PC-3 (cell line): ENCODE results near the gene RIPPLY3. TPM values are rescaled to one million over a fixed set of nuclear protein-coding genes. Genes with fewer than 3 reads are reported as not detected.

ENCODE experiments used
- ATAC-seq: fragments of 200-7000 bp; cut with Tn5 transposase; 2 replicates; pipeline ENCODE4 v1.9.1; 2020; ENCODE audit warnings: mild to moderate bottlenecking, moderate library complexity
- BruUV-seq: library from RNA; stranded (reverse); fragments of 400-500 nt; replicated peaks from 2 replicates; lab custom pipeline; 2021; lab: Mats Ljungman, UMichigan
- CTCF ChIA-PET: fragments of 300-600 bp; sonication (Branson Sonifier 250); formaldehyde crosslinking; loops from one replicate; lab custom pipeline; 2022; ENCODE audit warnings: antibody characterized with exemption; lab: Charles Lee
- POLR2A ChIA-PET: fragments of 300-600 bp; sonication (Branson Sonifier 250); formaldehyde crosslinking; loops from one replicate; lab custom pipeline; 2022; ENCODE audit warnings: antibody characterized with exemption; ENCODE audit not compliant: unreplicated experiment; lab: Charles Lee
- DNase-seq: peaks from one replicate; pipeline ENCODE4 v3.0.0-alpha.2; 2015
- H2AFZ ChIP-seq: fragments of 300-600 bp; sonication (generic); 2 replicates; pipeline ENCODE4 v1.6.0; 2016; ENCODE audit warnings: antibody characterized with exemption, low read length
- H3F3A ChIP-seq: fragments of 300-600 bp; sonication (generic); one replicate; pipeline ENCODE4 v1.6.0; 2017; ENCODE audit warnings: antibody characterized with exemption, low read length, control low read depth, mild to moderate bottlenecking; ENCODE audit not compliant: unreplicated experiment
- H3K27ac ChIP-seq: fragments of 300-600 bp; sonication (generic); 2 replicates; pipeline ENCODE4 v1.5.1; 2016; ENCODE audit warnings: mild to moderate bottlenecking, low read length
- H3K27me3 ChIP-seq: fragments of 300-600 bp; sonication (generic); 2 replicates; pipeline ENCODE4 v1.6.1; 2016; ENCODE audit warnings: low read length, mixed read lengths
- H3K36me3 ChIP-seq: fragments of 300-600 bp; sonication (generic); 2 replicates; pipeline ENCODE4 v1.6.1; 2016; ENCODE audit warnings: low read depth, mixed run types, low read length, mixed read lengths
- H3K4me1 ChIP-seq: fragments of 300-600 bp; sonication (generic); 2 replicates; pipeline ENCODE4 v1.5.1; 2016; ENCODE audit warnings: low read length; ENCODE audit not compliant: insufficient read depth
- H3K4me2 ChIP-seq: fragments of 300-600 bp; sonication (generic); 2 replicates; pipeline ENCODE4 v1.6.0; 2016; ENCODE audit warnings: low read length
- H3K4me3 ChIP-seq: fragments of 300-600 bp; sonication (generic); 2 replicates; pipeline ENCODE4 v1.5.1; 2016; ENCODE audit warnings: mild to moderate bottlenecking, low read length, mixed read lengths
- H3K79me2 ChIP-seq: fragments of 300-600 bp; sonication (generic); 2 replicates; pipeline ENCODE4 v1.6.1; 2017; ENCODE audit warnings: low read length, mixed read lengths
- H3K9ac ChIP-seq: fragments of 300-600 bp; sonication (generic); 2 replicates; pipeline ENCODE4 v1.6.0; 2016; ENCODE audit warnings: mild to moderate bottlenecking, low read length
- H3K9me2 ChIP-seq: fragments of 300-600 bp; sonication (generic); replicated peaks from 2 replicates; pipeline ENCODE4 v1.6.1; 2016; ENCODE audit warnings: mixed run types, low read length, mixed read lengths
- H3K9me3 ChIP-seq: fragments of 300-600 bp; sonication (generic); 2 replicates; pipeline ENCODE4 v1.6.1; 2016; ENCODE audit warnings: low read length, mixed read lengths
- H4K20me1 ChIP-seq: fragments of 300-600 bp; sonication (generic); 2 replicates; pipeline ENCODE4 v1.6.1; 2016; ENCODE audit warnings: low read length, mixed read lengths
- CTCF ChIP-seq: fragments of 300-600 bp; sonication (generic); conservative IDR thresholded peaks from 2 replicates; pipeline ENCODE4 v1.5.1; 2017; ENCODE audit warnings: antibody characterized with exemption, low read depth, mild to moderate bottlenecking, low read length
- EZH2 ChIP-seq: fragments of 300-600 bp; sonication (generic); IDR thresholded peaks from one replicate; pipeline ENCODE4 v1.6.1; 2017; ENCODE audit warnings: antibody characterized with exemption, mild to moderate bottlenecking, low read length; ENCODE audit not compliant: unreplicated experiment
- EZH2phosphoT487 ChIP-seq: fragments of 300-600 bp; sonication (generic); IDR thresholded peaks from 2 replicates; pipeline ENCODE4 v1.6.1; 2018; ENCODE audit warnings: mild to moderate bottlenecking, antibody characterized with exemption, low read length, borderline replicate concordance
- intact Hi-C: fragments of 100-400 bp; cut with micrococcal nuclease; formaldehyde crosslinking; loops from 2 replicates; pipeline ENCODE4 v1.9.0; 2023
- total RNA-seq: library from RNA; depleted of rRNA; stranded (reverse); fragments of >200 nt; gene quantifications from 2 replicates; pipeline ENCODE4 v1.2.3, GENCODE V29; 2014

The RIPPLY3 gene
- total RNA-seq, 1 experiment from 2014 or later, result 10.0 TPM

- peak; percentile 100 for ATAC-seq
- TF ChIP-seq CTCF (peak; percentile 34; the same call in 1 of the 2 replicates), EZH2phosphoT487 (no peak)
- Histone ChIP-seq H3K4me1 (peaks cover 16% of the 10 kb centered on the region), H4K20me1 (no peaks in the 10 kb centered on the region), H3K4me3 (no peak overlapping the region), H3F3A (no peaks in the 10 kb centered on the region), H3K4me2 (peak overlapping the region; percentile 44), H3K79me2 (no peaks in the 10 kb centered on the region), H3K36me3 (peaks cover 5% of the 10 kb centered on the region; the same call in 1 of the 2 replicates), H3K9me3 (no peaks in the 10 kb centered on the region), H3K9me2 (no peaks in the 10 kb centered on the region), H3K27me3 (no peaks in the 10 kb centered on the region), H3K9ac (no peak overlapping the region), H2AFZ (no peak overlapping the region), H3K27ac (peak overlapping the region; percentile 68)
- BruUV-seq, result no TSS peak
- peak; percentile 97 for DNase-seq
- POLR2A ChIA-PET, result interaction anchor here (0.6 kb wide), 1 partner anchor 382 kb away, joined by 5 read pairs; no protein-coding TSS in a partner anchor
- intact Hi-C loops, result loop anchor here (1.0 kb wide), 1 partner anchor 27 kb away; no protein-coding TSS in a partner anchor
- CTCF ChIA-PET, result interaction anchor here (0.5 to 1.1 kb wide), 3 partner anchors 73 to 151 kb away, joined by 3 to 6 read pairs (median 4); no protein-coding TSS in a partner anchor
Measured at GRCh38 chr21:37060296-37060695, 53.8 kb downstream of the RIPPLY3 start.

GRCh38 chr21:37061926-37062592 lies 55.6 kb downstream of the RIPPLY3 start:
- Histone ChIP-seq H3K36me3 (peaks cover 9% of the 10 kb centered on the region; the same call in 1 of the 2 replicates), H3K4me3 (no peak overlapping the region), H3K9me3 (no peaks in the 10 kb centered on the region), H3K9ac (no peak overlapping the region), H3K9me2 (no peaks in the 10 kb centered on the region), H3F3A (no peaks in the 10 kb centered on the region), H3K4me2 (no peak overlapping the region), H4K20me1 (no peaks in the 10 kb centered on the region), H3K27me3 (no peaks in the 10 kb centered on the region), H3K4me1 (peaks cover 16% of the 10 kb centered on the region), H2AFZ (no peak overlapping the region), H3K27ac (no peak overlapping the region), H3K79me2 (no peaks in the 10 kb centered on the region)
- no peak for TF ChIP-seq EZH2
- no peak for TF ChIP-seq CTCF
- TF ChIP-seq EZH2phosphoT487, result no peak
- no TSS peak for BruUV-seq
- ChIA-PET CTCF (interaction anchor here (0.6 kb wide), 1 partner anchor 21 kb away, joined by 3 read pairs; no protein-coding TSS in a partner anchor), POLR2A (interaction anchor here (0.6 kb wide), 1 partner anchor 52 kb away, joined by 4 read pairs; no protein-coding TSS in a partner anchor)
- intact Hi-C loops, result no loop called here
- ATAC-seq (no peak), DNase-seq (no peak)

- no TSS peak for BruUV-seq
- H3K9me2 ChIP-seq, result no peaks in the 10 kb centered on the region
- ATAC-seq, result no peak
- H3K27me3 ChIP-seq, result no peaks in the 10 kb centered on the region
- H3F3A ChIP-seq, result no peaks in the 10 kb centered on the region
- no peaks in the 10 kb centered on the region for H3K79me2 ChIP-seq
- H3K4me1 ChIP-seq, result peaks cover 16% of the 10 kb centered on the region
- peaks cover 9% of the 10 kb centered on the region; the same call in 1 of the 2 replicates for H3K36me3 ChIP-seq
- H2AFZ ChIP-seq, result no peak overlapping the region
- DNase-seq, result no peak
- H3K4me2 ChIP-seq, result no peak overlapping the region
- H4K20me1 ChIP-seq, result no peaks in the 10 kb centered on the region
- H3K9ac ChIP-seq, result no peak overlapping the region
- ChIA-PET CTCF (no interaction called here), POLR2A (no interaction called here)
- intact Hi-C loops, result no loop called here
- no peaks in the 10 kb centered on the region for H3K9me3 ChIP-seq
- no peak overlapping the region for H3K27ac ChIP-seq
- no peak overlapping the region for H3K4me3 ChIP-seq
- TF ChIP-seq CTCF, result no peak
- no peak for TF ChIP-seq EZH2phosphoT487
- no peak for TF ChIP-seq EZH2
Measured at GRCh38 chr21:37062593-37062935, 56.1 kb downstream of the RIPPLY3 start.
